ENCODE data around the gene SMAD6. TPM values are rescaled to one million over a fixed set of nuclear protein-coding genes. Genes with fewer than 3 reads are reported as not detected.

Gene SMAD6
- total RNA-seq = 21.2 TPM

GRCh38 chr15:66702035-66702786, at the start of gene SMAD6:
SMAD6 (plus strand) TSS chr15:66702236; CDS start chr15:66703259, 1,023 bp downstream.

Other genes with a start within 250 kb of the SMAD6 start
- 28.8 TPM for gene SNAPC5, start 204.5 kb upstream of the SMAD6 start, total RNA-seq
- 3,215 TPM for gene RPL4, start 197.4 kb upstream of the SMAD6 start, total RNA-seq
- 18.3 TPM for gene ZWILCH, start 196.9 kb upstream of the SMAD6 start, total RNA-seq
- gene LCTL, start 136.2 kb upstream of the SMAD6 start, total RNA-seq = 17.3 TPM